GM18505 (cell line): ENCODE results near the gene SNTB2.
"Not testable (repeated sequence)": the region's sequence is repeated elsewhere in the genome, so short reads cannot be mapped to it uniquely, and the experiment has no call there.

Experiments used
- ATAC-seq: cut with Tn5 transposase; IDR thresholded peaks from one replicate; pipeline ENCODE4 v1.9.1; 2021; ENCODE audit not compliant: unreplicated experiment
- POLR2A ChIP-seq: IDR thresholded peaks from 4 replicates; pipeline ENCODE4 v1.6.1; 2011; ENCODE audit warnings: borderline replicate concordance; ENCODE audit not compliant: insufficient read depth, insufficient read length; ENCODE audit errors: extremely low read depth

Gene SNTB2

GRCh38 chr16:69186642-69187445, at the start of gene SNTB2:
Gene SNTB2, plus strand, starts transcription at chr16:69187164. Its CDS starts 3 bp downstream, at chr16:69187167.
- ATAC-seq: peak; percentile 77
- TF ChIP-seq POLR2A: peak; percentile 60

DNA sequence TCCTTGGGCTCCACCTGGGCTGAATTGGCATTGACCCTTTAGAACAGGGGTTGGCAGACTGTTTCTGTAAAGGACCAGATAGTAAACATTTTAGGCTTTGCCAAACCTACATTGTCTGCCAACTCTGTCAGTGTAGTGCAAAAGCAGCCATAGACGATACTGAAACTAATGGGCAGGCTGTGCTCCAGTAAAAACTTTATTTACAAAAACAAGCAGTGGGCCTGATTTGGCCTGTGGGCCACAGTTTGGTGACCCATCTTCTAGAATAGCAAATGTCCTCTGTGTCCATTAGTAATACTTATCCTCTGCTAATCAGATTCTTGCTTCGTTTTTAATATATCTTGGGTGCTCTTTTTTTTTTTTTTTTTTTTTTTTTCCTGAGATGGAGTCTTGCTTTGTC, 48.4 kb upstream of the SNTB2 start:
- no peak for ATAC-seq
- no peak for TF ChIP-seq POLR2A

DNA sequence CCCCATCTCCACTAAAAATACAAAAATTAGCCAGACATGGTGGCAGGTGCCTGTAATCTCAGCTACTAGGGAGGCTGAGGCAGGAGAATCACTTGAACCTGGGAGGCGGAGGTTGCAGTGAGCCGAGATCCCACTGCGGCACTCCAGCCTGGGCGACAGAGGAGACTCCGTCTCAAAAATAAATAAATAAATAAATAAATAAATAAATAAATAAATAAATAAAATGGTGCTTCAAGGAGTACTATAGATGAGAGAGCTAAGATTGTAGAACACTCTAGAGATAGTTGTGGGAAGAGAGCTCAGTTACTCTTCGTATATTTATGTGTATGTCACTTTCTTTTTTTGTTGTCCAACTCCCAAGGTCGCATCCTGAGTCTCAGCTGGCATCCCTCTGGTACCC, 47.5 kb upstream of the SNTB2 start:
- ATAC-seq: not testable (repeated sequence)

- ATAC-seq: no peak
- TF ChIP-seq POLR2A: no peak
Observed at GRCh38 chr16:69141014-69141413, 46.0 kb upstream of the SNTB2 start.

- no peak for TF ChIP-seq POLR2A
- ATAC-seq: no peak
Observed at GRCh38 chr16:69141936-69142335, 45.0 kb upstream of the SNTB2 start.

DNA sequence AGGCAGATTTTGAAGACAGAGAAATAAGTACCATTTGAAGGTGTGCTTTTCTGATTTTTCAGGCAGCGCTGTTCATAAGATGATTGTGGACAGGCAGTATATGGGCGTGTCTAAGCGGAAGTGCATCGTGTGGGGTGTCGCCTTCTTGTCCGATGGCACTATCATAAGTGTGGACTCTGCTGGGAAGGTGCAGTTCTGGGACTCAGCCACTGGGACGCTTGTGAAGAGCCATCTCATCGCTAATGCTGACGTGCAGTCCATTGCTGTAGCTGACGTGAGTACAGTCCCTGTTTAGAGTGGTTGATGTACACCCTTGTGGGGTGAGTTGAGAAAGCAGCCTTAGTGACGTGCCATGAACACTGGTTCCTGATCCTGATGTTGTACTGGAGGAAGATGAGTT, 43.8 kb upstream of the SNTB2 start:
- no peak for ATAC-seq
- no peak for TF ChIP-seq POLR2A

DNA sequence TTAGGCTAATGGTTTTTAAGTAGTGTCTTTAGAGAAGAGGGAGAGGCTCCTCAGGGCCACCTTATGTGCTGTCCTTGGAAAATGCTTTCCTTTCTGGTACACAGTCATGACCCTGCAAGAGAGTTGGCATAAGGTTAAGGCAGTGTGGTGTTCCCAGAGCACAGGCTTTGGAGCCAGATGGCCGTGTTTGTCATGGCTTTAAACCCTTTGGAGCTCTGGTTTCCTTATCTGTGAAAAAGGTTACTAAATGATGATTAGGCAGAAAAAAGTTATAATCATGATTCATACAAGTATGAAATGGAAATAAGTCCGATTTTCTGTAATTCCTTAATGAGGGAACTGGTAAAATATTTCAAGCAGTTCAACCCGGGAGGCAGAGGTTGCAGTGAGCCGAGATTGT, 41.3 kb upstream of the SNTB2 start:
- no peak for ATAC-seq
- no peak for TF ChIP-seq POLR2A

GRCh38 chr16:69149621-69150020, 37.3 kb upstream of the SNTB2 start:
- not testable (repeated sequence) for ATAC-seq

- TF ChIP-seq POLR2A: no peak
- no peak for ATAC-seq
Observed at GRCh38 chr16:69150146-69150865, 36.7 kb upstream of the SNTB2 start.

DNA sequence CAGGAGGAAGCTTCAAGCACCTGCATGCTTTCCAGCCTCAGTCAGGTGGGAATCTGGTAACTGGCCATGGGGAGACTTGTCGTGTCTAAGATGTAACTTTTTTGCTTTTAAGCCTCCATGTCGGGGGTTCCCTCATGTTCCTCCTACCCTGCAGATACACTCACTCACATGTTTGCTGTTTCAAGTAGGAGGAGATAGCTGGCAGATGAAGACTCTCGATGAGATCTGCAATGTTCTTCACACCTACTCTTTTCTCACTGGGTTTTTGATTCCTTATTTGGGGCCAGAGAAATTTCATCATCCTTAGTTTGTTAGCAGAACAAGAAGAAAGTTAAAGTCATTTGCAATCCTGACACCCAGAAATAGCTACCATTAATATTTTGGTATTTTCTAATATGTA, 29.8 kb upstream of the SNTB2 start:
- no peak for ATAC-seq
- no peak for TF ChIP-seq POLR2A

DNA sequence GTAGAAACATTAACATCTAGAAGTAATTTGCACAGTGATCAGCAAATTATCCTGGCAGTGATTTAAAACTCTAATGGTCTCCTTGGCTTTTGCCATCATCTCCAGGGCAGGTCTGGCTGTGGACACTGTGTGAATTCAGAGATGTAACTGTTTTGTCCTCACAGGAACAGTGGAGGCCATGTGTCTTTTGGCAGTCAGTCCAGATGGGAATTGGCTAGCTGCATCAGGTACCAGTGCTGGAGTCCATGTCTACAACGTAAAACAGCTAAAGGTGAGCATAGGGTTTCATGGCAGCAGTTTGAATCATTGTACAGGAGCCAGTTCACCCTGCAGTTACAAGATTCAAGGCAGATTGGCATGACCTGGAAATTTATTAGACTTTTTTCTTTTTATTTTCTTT, 26.8 kb upstream of the SNTB2 start:
- ATAC-seq: no peak
- no peak for TF ChIP-seq POLR2A

DNA sequence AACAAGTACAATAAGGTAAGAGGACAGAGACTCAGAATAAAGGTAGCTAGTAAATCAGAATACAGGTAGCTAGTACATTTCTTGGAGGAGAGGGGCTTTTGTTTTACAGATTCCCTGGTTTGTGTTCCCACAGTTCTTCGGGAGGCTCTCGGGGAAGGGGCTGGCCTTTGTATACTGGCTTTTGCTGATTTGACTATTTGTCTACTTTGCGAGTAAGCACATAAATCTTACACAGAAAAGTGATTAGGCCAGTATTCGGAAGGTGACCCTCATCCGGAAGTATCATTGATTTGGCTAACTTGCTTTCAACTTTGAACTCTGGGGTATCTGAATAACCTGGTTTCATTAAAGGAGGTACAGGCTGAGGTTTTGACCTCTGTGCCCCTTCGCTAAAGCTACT, 21.4 kb upstream of the SNTB2 start:
- no peak for ATAC-seq
- TF ChIP-seq POLR2A: no peak

DNA sequence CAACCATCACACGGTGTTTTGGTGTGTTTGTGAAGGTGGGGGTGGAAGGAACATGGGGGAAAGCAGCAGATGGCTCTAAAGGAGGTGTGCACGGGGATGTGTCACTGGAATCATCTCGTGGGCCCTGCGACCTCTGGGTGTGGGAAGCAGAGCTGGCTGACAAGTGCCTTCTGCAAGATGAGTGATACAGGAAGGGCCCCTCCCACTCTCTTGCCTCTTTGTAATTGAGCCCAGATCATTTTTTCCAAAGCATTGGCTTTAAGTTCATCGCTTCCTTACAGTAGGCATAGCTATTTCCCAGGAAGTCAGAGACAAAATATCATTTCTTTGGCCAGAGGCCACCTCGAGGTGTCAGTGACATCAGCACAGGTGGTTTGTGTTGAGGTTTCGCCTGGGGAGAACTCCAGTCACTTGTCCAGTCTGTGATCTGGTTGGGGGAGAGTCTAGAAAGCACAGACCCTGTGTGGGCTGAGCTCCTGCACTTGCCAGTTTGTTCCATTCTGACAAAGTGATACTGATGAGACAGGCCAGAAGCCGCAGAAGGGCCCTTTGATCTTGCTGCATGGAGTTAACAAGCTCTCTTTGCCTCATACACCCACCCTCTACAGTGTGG, 20.6 kb upstream of the SNTB2 start:
- ATAC-seq: no peak
- TF ChIP-seq POLR2A: no peak
